ENCODE data around the gene TAS1R3.

DNA sequence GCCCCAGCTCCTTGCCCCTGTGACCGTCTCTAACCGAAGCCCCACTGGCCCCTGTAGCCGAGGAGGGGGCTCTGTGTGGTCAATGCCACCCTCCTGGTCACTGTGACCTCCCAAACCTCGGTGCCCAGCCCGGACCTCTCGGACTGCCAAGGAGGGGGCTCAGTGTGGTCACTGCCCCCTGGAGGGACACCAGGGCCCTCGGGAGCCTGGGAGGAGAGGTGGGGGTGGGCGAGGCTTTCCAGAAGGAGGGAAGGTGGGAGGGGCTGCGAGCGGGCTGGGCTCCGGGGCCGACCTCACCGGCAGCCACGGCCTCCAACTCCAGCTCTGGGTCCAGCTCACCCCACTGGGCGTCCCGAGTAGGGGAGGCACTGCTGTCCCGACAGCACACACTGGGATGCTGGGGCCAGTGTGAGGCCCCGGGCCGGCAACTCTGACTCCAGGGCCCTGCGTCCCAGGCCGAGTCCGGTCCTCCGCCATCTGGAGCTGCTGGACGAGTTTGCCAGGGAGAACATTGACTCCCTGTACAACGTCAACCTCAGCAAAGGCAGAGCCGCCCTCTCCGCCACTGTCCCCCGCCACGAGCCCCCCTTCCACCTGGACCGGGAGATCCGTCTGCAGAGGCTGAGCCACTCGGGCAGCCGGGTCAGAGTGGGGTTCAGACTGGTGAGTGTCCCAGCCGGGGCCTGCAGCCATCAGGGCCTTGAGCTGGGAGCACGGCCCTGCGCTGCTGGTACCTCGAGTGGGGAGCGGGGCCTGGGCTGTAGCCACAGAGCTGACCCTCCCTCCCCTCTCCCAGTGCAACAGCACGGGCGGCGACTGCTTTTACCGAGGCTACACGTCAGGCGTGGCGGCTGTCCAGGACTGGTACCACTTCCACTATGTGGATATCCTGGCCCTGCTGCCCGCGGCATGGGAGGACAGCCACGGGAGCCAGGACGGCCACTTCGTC lies 44.5 kb upstream of the TAS1R3 start:
- TF ChIP-seq, protein P1, sequence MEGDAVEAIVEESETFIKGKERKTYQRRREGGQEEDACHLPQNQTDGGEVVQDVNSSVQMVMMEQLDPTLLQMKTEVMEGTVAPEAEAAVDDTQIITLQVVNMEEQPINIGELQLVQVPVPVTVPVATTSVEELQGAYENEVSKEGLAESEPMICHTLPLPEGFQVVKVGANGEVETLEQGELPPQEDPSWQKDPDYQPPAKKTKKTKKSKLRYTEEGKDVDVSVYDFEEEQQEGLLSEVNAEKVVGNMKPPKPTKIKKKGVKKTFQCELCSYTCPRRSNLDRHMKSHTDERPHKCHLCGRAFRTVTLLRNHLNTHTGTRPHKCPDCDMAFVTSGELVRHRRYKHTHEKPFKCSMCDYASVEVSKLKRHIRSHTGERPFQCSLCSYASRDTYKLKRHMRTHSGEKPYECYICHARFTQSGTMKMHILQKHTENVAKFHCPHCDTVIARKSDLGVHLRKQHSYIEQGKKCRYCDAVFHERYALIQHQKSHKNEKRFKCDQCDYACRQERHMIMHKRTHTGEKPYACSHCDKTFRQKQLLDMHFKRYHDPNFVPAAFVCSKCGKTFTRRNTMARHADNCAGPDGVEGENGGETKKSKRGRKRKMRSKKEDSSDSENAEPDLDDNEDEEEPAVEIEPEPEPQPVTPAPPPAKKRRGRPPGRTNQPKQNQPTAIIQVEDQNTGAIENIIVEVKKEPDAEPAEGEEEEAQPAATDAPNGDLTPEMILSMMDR (conservative IDR thresholded peaks at IDR 0.05; ENCODE audit: low read depth, low read length) = no peak
- no peak for TF ChIP-seq POLR2A (IDR thresholded peaks at IDR 0.05; ENCODE audit: low read depth, low read length)
- TF ChIP-seq NFE2L2 (IDR thresholded peaks at IDR 0.05; ENCODE audit: low read depth, low read length) = no peak
- no peak for TF ChIP-seq SMC3 (IDR thresholded peaks at IDR 0.05; ENCODE audit: low read depth, low read length)
- TF ChIP-seq MAFK (IDR thresholded peaks at IDR 0.05; ENCODE audit: low read depth, low read length) = no peak
- no peak for TF ChIP-seq ELK1 (IDR thresholded peaks at IDR 0.05; ENCODE audit: borderline replicate concordance, low read depth, low read length)
- TF ChIP-seq CHD1 (IDR thresholded peaks at IDR 0.05; ENCODE audit: low read depth, low read length) = no peak
